Panc1 (cell line): Measurements from ENCODE around the gene PRRT3.

Source experiments
- CTCF ChIP-seq: fragments of 450-650 bp; IDR thresholded peaks from 2 replicates; pipeline ENCODE4 v1.5.1; 2017; ENCODE audit warnings: mild to moderate bottlenecking
- SIN3A ChIP-seq: IDR thresholded peaks from 2 replicates; pipeline ENCODE4 v1.6.1; 2012; ENCODE audit warnings: low read depth, mild to moderate bottlenecking, low read length, moderate library complexity, borderline replicate concordance; ENCODE audit not compliant: insufficient read depth

- TF ChIP-seq CTCF (no peak), SIN3A (no peak)
These were observed 49.6 kb downstream of the PRRT3 start, which contains the start of gene IL17RE for GRCh38 chr3:9902372-9903237.
